ENCODE results near the gene TGFA. TPM values are rescaled to one million over a fixed set of nuclear protein-coding genes. Genes with fewer than 3 reads are reported as not detected.

Gene TGFA
- total RNA-seq, 1 experiment from 2014 or later = 2.5 TPM

DNA sequence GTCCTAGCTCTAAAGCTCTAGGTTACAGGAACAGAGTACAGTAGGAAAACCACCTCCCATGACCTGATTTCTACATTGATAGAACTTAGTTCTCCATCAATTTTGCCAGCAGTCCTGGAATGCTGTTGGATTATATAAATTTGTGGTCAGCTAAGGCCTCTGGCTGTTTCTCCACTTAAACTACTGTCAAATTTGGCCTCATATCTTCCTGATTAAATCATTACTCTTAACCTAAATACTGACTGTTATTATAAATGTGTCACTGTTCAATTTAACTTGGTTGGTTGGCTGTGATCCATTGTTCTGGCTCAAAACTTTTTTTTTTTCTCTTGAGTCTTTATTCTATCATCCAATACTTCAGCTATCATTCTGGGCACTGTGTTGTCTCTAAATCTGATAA lies 71.2 kb downstream of the TGFA start:
- ChIA-PET POLR2A (no interaction called here), CTCF (no interaction called here)
- H3K27ac Mint-ChIP-seq = no peak overlapping the region
- peaks cover 21% of the 10 kb centered on the region for H3K27me3 Mint-ChIP-seq (ENCODE audit: low read depth)
- H3K4me1 Mint-ChIP-seq = peaks cover 6% of the 10 kb centered on the region
- ATAC-seq (no peak), DNase-seq (ENCODE audit: low spot score) (no peak)
- no peak overlapping the region for H3K4me3 Mint-ChIP-seq
- TF ChIP-seq OVOL2 (CRISPR knock-in tag; IDR thresholded peaks at IDR 0.05; ENCODE audit: borderline replicate concordance) (no peak), ETV6 (CRISPR knock-in tag; IDR thresholded peaks at IDR 0.05) (no peak), ELF4 (CRISPR knock-in tag; IDR thresholded peaks at IDR 0.05; ENCODE audit: low read depth) (no peak), NFE2L1 (CRISPR knock-in tag; IDR thresholded peaks at IDR 0.05) (no peak), FOXP1 (CRISPR knock-in tag; IDR thresholded peaks at IDR 0.05; ENCODE audit: borderline replicate concordance) (no peak), FOXK1 (CRISPR knock-in tag; IDR thresholded peaks at IDR 0.05) (no peak), NR1H2 (CRISPR knock-in tag; IDR thresholded peaks at IDR 0.05) (no peak), MXD4 (CRISPR knock-in tag; IDR thresholded peaks at IDR 0.05; ENCODE audit: borderline replicate concordance) (no peak)
- TF ChIP-seq, protein P1, sequence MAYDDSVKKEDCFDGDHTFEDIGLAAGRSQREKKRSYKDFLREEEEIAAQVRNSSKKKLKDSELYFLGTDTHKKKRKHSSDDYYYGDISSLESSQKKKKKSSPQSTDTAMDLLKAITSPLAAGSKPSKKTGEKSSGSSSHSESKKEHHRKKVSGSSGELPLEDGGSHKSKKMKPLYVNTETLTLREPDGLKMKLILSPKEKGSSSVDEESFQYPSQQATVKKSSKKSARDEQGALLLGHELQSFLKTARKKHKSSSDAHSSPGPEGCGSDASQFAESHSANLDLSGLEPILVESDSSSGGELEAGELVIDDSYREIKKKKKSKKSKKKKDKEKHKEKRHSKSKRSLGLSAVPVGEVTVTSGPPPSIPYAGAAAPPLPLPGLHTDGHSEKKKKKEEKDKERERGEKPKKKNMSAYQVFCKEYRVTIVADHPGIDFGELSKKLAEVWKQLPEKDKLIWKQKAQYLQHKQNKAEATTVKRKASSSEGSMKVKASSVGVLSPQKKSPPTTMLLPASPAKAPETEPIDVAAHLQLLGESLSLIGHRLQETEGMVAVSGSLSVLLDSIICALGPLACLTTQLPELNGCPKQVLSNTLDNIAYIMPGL (CRISPR knock-in tag; IDR thresholded peaks at IDR 0.05) = no peak
- TF ChIP-seq, protein P2, sequence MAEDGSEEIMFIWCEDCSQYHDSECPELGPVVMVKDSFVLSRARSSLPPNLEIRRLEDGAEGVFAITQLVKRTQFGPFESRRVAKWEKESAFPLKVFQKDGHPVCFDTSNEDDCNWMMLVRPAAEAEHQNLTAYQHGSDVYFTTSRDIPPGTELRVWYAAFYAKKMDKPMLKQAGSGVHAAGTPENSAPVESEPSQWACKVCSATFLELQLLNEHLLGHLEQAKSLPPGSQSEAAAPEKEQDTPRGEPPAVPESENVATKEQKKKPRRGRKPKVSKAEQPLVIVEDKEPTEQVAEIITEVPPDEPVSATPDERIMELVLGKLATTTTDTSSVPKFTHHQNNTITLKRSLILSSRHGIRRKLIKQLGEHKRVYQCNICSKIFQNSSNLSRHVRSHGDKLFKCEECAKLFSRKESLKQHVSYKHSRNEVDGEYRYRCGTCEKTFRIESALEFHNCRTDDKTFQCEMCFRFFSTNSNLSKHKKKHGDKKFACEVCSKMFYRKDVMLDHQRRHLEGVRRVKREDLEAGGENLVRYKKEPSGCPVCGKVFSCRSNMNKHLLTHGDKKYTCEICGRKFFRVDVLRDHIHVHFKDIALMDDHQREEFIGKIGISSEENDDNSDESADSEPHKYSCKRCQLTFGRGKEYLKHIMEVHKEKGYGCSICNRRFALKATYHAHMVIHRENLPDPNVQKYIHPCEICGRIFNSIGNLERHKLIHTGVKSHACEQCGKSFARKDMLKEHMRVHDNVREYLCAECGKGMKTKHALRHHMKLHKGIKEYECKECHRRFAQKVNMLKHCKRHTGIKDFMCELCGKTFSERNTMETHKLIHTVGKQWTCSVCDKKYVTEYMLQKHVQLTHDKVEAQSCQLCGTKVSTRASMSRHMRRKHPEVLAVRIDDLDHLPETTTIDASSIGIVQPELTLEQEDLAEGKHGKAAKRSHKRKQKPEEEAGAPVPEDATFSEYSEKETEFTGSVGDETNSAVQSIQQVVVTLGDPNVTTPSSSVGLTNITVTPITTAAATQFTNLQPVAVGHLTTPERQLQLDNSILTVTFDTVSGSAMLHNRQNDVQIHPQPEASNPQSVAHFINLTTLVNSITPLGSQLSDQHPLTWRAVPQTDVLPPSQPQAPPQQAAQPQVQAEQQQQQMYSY (CRISPR knock-in tag; IDR thresholded peaks at IDR 0.05) = no peak
- no peaks in the 10 kb centered on the region for H3K36me3 Mint-ChIP-seq
- H3K9me3 Mint-ChIP-seq = peaks cover 13% of the 10 kb centered on the region

- Mint-ChIP-seq H3K36me3 (no peaks in the 10 kb centered on the region), H3K4me1 (peaks cover 6% of the 10 kb centered on the region), H3K27ac (no peak overlapping the region), H3K27me3 (ENCODE audit: low read depth) (peaks cover 21% of the 10 kb centered on the region), H3K9me3 (peaks cover 13% of the 10 kb centered on the region), H3K4me3 (no peak overlapping the region)
- POLR2A ChIA-PET = no interaction called here
- ATAC-seq (no peak), DNase-seq (ENCODE audit: low spot score) (no peak)
- TF ChIP-seq CBFB (CRISPR knock-in tag; IDR thresholded peaks at IDR 0.05; ENCODE audit: low read depth) (no peak), KAT7 (CRISPR knock-in tag; IDR thresholded peaks at IDR 0.05; ENCODE audit: borderline replicate concordance) (no peak), MLX (CRISPR knock-in tag; IDR thresholded peaks at IDR 0.05) (no peak), TEAD1 (CRISPR knock-in tag; IDR thresholded peaks at IDR 0.05) (no peak), PRRX2 (CRISPR knock-in tag; IDR thresholded peaks at IDR 0.05) (no peak), ZSCAN18 (CRISPR knock-in tag; IDR thresholded peaks at IDR 0.05) (no peak), ZNF532 (CRISPR knock-in tag; IDR thresholded peaks at IDR 0.05; ENCODE audit: borderline replicate concordance) (no peak), ZNF423 (CRISPR knock-in tag; IDR thresholded peaks at IDR 0.05) (no peak), GTF2I (CRISPR knock-in tag; conservative IDR thresholded peaks at IDR 0.05) (no peak), TP53 (CRISPR knock-in tag; IDR thresholded peaks at IDR 0.05) (no peak), CREM (CRISPR knock-in tag; IDR thresholded peaks at IDR 0.05) (no peak), JAZF1 (CRISPR knock-in tag; IDR thresholded peaks at IDR 0.05) (no peak)
- CTCF ChIA-PET = interaction anchor here (0.6 kb wide), 1 partner anchor 288 kb away, joined by 3 read pairs; no protein-coding TSS in a partner anchor
These were observed 73.2 kb downstream of the TGFA start for GRCh38 chr2:70480468-70480867.

All from WTC11 (cell line).